IPS-18a (cell line): ENCODE data around the gene DENND2A.

Source experiments
- H3K27ac ChIP-seq: one replicate; pipeline ENCODE4 v1.5.1; 2013; ENCODE audit warnings: low read length
- H3K27me3 ChIP-seq: one replicate; pipeline ENCODE4 v1.6.1; 2013; ENCODE audit warnings: mild to moderate bottlenecking, low read length; ENCODE audit not compliant: control insufficient read depth, insufficient read depth
- H3K36me3 ChIP-seq: one replicate; pipeline ENCODE4 v1.6.1; 2013; ENCODE audit warnings: low read depth, low read length; ENCODE audit not compliant: control insufficient read depth
- H3K4me1 ChIP-seq: one replicate; pipeline ENCODE4 v1.6.1; 2013; ENCODE audit warnings: low read depth, low read length; ENCODE audit not compliant: control insufficient read depth
- H3K4me3 ChIP-seq: one replicate; pipeline ENCODE4 v1.5.1; 2013; ENCODE audit warnings: low read length
- H3K9ac ChIP-seq: one replicate; pipeline ENCODE4 v1.6.1; 2013; ENCODE audit warnings: mild to moderate bottlenecking, low read length, moderate library complexity
- H3K9me3 ChIP-seq: one replicate; pipeline ENCODE4 v1.6.1; 2013; ENCODE audit warnings: low read depth, low read length; ENCODE audit not compliant: control insufficient read depth

Gene DENND2A

GRCh38 chr7:140640727-140641523 lies at the start of gene DENND2A:
Gene DENND2A, minus strand, starts transcription at chr7:140640813. Its CDS starts 38,416 bp downstream, at chr7:140602397.
- Histone ChIP-seq H3K27ac (no peak within 1 kb of the TSS), H3K4me3 (peak within 1 kb of the TSS; percentile 75), H3K27me3 (peaks cover 29% of the 10 kb centered on the region), H3K36me3 (no peaks in the 10 kb centered on the region), H3K9ac (peak within 1 kb of the TSS; percentile 64), H3K4me1 (peaks cover 20% of the 10 kb centered on the region), H3K9me3 (no peaks in the 10 kb centered on the region)

- Histone ChIP-seq H3K9ac (no peak overlapping the region), H3K9me3 (no peaks in the 10 kb centered on the region), H3K27ac (no peak overlapping the region), H3K36me3 (no peaks in the 10 kb centered on the region), H3K27me3 (no peaks in the 10 kb centered on the region), H3K4me1 (no peaks in the 10 kb centered on the region), H3K4me3 (no peak overlapping the region)
These were observed 48.9 kb upstream of the DENND2A start for GRCh38 chr7:140689199-140690152.

GRCh38 chr7:140688341-140688740 lies 47.7 kb upstream of the DENND2A start:
- Histone ChIP-seq H3K27ac (no peak overlapping the region), H3K4me1 (no peaks in the 10 kb centered on the region), H3K27me3 (no peaks in the 10 kb centered on the region), H3K4me3 (no peak overlapping the region), H3K9ac (no peak overlapping the region), H3K36me3 (no peaks in the 10 kb centered on the region), H3K9me3 (no peaks in the 10 kb centered on the region)

GRCh38 chr7:140686921-140687320 lies 46.3 kb upstream of the DENND2A start:
- no peak overlapping the region for H3K9ac ChIP-seq
- no peak overlapping the region for H3K27ac ChIP-seq
- H3K9me3 ChIP-seq: no peaks in the 10 kb centered on the region
- H3K4me1 ChIP-seq: no peaks in the 10 kb centered on the region
- H3K27me3 ChIP-seq: no peaks in the 10 kb centered on the region
- H3K36me3 ChIP-seq: no peaks in the 10 kb centered on the region
- no peak overlapping the region for H3K4me3 ChIP-seq

- H3K9ac ChIP-seq: no peak overlapping the region
- no peak overlapping the region for H3K27ac ChIP-seq
- no peaks in the 10 kb centered on the region for H3K27me3 ChIP-seq
- H3K36me3 ChIP-seq: no peaks in the 10 kb centered on the region
- no peaks in the 10 kb centered on the region for H3K4me1 ChIP-seq
- H3K9me3 ChIP-seq: no peaks in the 10 kb centered on the region
- H3K4me3 ChIP-seq: no peak overlapping the region
These were observed 44.9 kb upstream of the DENND2A start for GRCh38 chr7:140685407-140686087.

GRCh38 chr7:140684066-140684950 lies 43.7 kb upstream of the DENND2A start:
- Histone ChIP-seq H3K9me3 (no peaks in the 10 kb centered on the region), H3K4me3 (no peak overlapping the region), H3K27ac (no peak overlapping the region), H3K4me1 (no peaks in the 10 kb centered on the region), H3K9ac (no peak overlapping the region), H3K36me3 (no peaks in the 10 kb centered on the region), H3K27me3 (no peaks in the 10 kb centered on the region)

GRCh38 chr7:140683657-140684056 lies 43.0 kb upstream of the DENND2A start:
- Histone ChIP-seq H3K36me3 (no peaks in the 10 kb centered on the region), H3K27ac (no peak overlapping the region), H3K4me3 (no peak overlapping the region), H3K4me1 (no peaks in the 10 kb centered on the region), H3K9ac (no peak overlapping the region), H3K27me3 (no peaks in the 10 kb centered on the region), H3K9me3 (no peaks in the 10 kb centered on the region)

- Histone ChIP-seq H3K9ac (no peak overlapping the region), H3K9me3 (no peaks in the 10 kb centered on the region), H3K4me1 (no peaks in the 10 kb centered on the region), H3K27me3 (no peaks in the 10 kb centered on the region), H3K27ac (no peak overlapping the region), H3K4me3 (no peak overlapping the region), H3K36me3 (no peaks in the 10 kb centered on the region)
These were observed 41.2 kb upstream of the DENND2A start for GRCh38 chr7:140681766-140682165.

- Histone ChIP-seq H3K27me3 (no peaks in the 10 kb centered on the region), H3K4me1 (no peaks in the 10 kb centered on the region), H3K27ac (no peak overlapping the region), H3K9me3 (no peaks in the 10 kb centered on the region), H3K9ac (no peak overlapping the region), H3K4me3 (no peak overlapping the region), H3K36me3 (no peaks in the 10 kb centered on the region)
These were observed 40.3 kb upstream of the DENND2A start for GRCh38 chr7:140680886-140681285.

- Histone ChIP-seq H3K4me3 (no peak overlapping the region), H3K36me3 (no peaks in the 10 kb centered on the region), H3K9ac (no peak overlapping the region), H3K27me3 (peaks cover 4% of the 10 kb centered on the region), H3K4me1 (no peaks in the 10 kb centered on the region), H3K27ac (no peak overlapping the region), H3K9me3 (no peaks in the 10 kb centered on the region)
These were observed 38.6 kb upstream of the DENND2A start for GRCh38 chr7:140679186-140679585.

GRCh38 chr7:140678816-140679130 lies 38.2 kb upstream of the DENND2A start:
- Histone ChIP-seq H3K9ac (no peak overlapping the region), H3K4me1 (no peaks in the 10 kb centered on the region), H3K27me3 (peaks cover 8% of the 10 kb centered on the region), H3K27ac (no peak overlapping the region), H3K4me3 (no peak overlapping the region), H3K9me3 (no peaks in the 10 kb centered on the region), H3K36me3 (no peaks in the 10 kb centered on the region)
